SKM-1 treated with dmso at 0.1 percent for 144 hours (cell line): ENCODE data around the gene CBX5.
"Not testable (repeated sequence)": the region's sequence is repeated elsewhere in the genome, so short reads cannot be mapped to it uniquely, and the experiment has no call there.

Experiments used
- DNase-seq: peaks from one replicate; lab custom pipeline; 2025; ENCODE audit not compliant: unreplicated experiment; lab: John Stamatoyannopoulos, UW

Gene CBX5

DNA sequence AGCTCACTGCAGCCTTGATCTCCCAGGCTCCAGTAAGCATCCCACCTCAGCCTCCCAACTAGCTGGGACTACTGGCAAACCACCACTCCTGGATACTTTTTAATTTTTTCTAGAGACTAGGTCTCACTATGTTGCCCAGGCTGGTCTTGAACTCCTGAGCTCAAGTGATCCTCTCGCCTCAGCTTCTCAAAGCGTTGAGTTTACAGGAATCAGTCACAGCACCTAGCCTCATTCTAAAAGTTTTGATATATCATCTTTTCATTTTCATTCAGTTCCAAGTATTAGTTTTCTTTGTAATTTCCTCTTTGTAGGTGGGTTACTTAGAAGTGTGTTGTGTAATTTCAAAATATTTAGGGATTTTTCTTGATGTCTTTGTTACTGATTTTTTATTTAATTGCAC is 9.6 kb downstream of the CBX5 start:
- DNase-seq = no peak

DNA sequence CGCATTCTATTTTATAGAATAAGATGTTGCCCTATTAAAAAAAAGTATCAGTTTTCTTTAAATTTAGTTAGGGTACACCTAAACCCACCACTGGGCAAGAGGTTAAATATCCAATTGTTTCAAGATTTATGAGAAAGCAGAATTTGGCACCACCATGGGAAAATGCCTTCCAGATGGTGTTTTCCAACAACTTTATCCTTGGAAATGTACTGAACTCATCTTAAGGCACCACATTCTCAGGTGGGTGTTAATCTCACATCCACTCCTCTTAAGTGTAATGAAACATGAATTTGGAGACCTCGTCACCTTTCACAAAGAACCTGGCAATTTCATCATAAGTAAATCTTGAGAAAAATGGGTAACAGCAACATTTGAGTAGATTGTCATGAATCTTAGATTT is 13.1 kb downstream of the CBX5 start:
- no peak for DNase-seq

DNA sequence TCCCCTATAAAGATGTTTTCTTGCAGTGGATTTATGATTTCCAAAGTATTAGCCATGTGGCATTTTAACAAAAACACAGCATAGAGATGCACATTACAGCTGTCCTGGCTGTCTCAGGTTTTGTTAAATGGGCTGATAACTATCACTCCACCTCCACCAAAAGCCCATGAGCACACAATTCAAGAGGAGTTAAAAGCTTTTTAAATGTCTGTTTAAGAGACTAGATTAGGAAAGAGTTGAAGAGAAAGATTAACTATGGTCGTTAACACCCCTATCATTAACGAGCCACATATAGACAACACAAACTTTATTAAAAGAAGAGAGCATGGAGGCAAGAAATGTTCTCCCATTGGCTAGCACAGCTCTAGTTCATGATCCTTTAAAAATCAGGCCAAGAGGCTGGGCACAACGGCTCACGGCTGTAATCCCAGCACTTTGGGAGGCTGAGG is 14.5 kb downstream of the CBX5 start:
- no peak for DNase-seq

DNA sequence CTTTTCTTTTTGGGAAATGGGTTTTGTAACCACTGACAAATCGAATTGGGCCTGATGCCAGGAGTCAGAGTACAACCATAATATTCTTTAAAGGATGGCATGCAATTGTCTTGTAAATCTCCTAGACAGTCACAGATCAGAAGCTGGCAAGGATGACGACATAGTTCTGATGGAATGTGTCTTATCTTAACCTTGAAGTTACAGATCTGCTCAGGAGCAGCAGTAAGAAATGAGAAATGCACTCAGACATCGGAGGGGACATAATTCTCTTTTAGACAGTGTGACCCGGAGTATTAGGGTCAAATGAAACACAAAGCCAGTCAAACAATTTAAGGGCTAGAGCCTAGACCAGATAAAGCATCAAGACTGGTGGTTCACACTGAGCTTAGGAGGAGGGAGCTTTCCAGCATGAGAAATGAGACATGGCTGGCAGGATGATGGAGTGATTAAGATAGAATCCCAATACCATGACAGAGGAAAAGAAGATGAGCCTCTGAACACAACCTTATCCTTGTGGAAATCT is 17.5 kb downstream of the CBX5 start:
- no peak for DNase-seq

DNA sequence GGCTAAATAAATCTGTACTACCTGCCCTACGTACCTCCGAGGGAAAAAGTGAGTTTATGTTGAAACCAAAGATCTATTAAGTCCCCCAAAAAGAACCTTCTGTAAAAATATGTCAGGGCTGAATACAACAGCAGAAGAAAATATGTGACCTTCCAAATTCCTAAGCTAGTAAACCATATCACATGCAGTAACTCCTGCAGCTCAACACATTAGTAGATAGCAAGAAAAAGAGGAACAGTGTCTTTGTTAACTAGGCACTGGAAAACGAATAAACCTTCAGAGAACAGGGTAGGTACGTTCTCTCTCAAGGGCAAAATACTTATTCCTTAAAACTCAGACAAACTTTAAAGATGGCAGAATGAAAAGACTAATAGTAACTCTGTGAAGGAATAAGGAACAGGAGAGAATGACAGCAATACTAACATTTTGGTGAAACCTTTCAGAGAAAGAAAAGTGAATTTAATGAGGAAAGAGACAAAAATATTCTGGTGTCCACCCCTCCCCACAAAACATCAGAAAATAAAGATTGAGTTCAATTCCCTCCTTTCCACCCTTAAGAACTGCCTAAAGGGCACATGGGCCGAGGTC is 18.0 kb downstream of the CBX5 start:
- DNase-seq = no peak

DNA sequence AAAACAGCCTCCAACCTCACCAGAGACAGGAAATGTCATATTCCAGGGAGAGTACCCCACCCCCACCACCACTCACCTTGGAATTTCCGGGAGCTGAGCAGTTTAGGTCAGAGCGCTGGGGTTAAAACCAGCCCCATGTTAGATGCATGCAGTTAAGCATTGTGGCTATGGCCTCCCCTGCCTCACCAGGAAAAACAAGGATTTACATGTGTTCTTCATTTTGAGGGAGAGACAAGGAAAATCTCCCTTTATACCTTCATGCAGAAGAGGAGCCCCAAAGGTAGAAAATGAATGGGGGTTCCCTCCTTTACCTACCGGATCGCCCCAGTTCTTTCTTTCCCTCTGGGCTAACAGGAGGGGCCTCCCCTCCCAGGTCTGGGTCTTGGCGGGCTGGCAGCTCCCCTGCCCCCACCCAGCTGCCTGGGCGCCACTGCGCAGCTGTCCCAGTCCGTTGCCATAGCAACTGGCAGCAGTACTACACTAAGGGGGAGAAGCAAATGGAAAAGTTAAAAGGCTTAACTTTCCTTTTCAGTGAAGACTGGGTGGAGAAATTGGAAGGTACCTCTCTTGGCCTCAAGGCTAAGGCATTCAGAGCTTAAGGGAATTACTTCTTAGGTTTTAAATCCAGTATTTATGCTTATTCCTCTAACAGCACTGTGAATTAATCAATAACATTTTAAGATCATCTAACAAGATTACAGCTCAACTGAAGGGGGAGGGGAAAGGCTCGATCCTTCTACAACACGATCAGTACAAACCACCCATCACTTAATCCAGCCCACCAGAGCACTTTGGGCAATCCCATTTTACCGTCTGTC is 20.5 kb downstream of the CBX5 start:
- DNase-seq = no peak

DNA sequence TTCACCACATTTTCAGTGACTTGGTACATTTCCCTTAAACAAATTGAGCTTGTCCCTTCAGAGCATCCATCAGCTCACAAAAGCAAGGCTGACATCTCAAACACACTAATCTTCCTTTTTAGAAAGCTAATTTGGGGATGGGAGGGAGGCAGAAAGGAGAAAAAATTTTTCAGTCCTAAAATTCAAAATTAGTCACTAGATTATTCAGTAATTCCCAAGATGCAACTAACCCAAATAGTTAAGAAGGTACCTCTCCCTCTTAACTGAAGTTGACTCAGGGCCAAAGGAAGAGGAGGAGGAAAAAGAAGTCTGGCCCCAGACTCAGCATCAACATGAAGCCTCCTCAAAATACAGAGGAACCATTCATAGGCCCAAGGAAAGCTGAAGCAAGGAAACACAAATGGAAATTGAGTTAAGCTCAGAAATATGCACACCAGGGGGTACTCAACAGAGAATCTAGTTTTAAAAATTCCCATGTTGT is 21.7 kb downstream of the CBX5 start:
- DNase-seq = no peak

DNA sequence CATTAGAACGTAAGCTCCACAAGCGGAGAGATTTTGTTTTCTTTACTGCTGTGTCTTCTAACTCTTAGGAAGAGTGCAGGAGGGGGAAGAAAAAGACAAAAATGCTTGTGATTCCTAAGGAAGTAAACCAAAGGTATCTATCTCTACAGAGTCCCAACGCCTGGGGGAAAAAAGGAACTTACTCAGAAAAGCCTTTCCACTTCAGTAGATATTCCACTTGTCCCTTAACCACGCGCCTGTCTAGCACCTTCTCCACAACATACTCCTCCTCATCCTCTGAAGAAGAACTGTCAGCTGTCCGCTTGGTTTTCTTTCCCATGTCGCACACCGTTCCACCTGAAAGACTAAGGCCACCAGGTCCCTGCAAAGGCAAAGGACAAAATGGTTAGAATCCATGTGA is 22.6 kb downstream of the CBX5 start:
- no peak for DNase-seq

DNA sequence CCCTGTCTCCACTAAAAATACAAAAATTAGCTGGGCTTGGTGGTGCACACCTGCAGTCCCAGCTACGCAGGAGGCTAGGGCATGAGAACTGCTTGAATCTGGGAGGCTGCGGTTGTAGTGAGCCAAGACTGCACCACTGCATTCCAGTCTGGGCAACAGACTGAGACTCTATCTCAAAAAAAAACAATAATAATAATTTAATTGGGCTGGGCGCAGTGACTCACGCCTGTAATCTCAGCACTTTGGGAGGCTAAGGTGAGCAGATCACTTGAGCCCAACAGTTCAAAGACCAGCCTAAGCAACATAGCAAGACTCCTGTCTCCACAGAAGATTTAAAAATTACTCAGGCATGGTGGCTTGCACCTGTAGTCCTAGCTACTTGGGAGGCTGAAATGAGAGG is 26.7 kb downstream of the CBX5 start:
- no peak for DNase-seq

DNA sequence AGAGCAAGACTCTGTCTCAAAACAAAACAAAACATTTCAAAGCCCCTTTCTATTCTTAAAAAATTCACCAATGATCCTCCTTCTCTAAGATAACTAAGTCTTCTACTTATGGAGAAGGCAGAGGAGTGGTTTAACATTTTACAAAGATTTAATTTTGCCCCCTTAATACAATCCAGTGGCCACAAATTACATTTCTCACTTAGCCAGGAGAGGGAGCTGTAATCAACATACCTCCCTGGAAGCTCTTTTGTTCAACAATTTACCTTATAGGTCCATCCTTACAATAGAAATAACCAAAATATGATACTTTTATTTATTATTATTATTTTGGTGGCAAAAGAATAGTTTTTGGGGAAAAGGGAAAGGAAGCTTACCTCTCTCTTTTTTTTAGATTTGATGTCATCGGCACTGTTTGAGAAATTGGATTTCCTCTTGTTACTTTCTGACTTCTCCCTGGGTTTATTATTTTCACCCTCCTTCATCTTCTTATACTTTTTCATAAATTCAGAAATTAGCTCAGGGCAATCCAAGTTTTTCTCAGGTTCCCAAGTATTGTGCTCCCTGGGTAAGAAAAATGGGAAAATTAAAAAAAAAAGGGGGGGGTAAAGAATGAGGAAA is 28.1 kb downstream of the CBX5 start:
- DNase-seq = peak; percentile 2

DNA sequence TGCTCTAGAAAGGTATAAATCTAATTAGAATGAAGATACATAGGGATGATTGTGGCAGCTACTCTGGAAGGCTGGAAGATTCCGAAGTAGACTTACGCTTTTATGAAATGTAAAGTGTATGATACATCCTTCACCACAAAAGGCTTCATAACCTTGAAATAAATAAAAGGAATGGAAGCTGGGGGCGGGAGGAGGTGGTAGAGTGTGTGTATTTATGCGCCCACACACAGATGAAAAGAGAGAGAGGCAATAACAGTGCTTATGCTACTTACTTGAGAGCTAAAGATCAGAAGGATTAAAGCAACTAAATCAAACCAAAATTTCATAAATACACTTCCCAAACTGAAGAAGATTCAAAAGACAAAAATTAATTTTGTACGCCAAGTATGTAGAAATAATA is 30.4 kb downstream of the CBX5 start:
- no peak for DNase-seq

DNA sequence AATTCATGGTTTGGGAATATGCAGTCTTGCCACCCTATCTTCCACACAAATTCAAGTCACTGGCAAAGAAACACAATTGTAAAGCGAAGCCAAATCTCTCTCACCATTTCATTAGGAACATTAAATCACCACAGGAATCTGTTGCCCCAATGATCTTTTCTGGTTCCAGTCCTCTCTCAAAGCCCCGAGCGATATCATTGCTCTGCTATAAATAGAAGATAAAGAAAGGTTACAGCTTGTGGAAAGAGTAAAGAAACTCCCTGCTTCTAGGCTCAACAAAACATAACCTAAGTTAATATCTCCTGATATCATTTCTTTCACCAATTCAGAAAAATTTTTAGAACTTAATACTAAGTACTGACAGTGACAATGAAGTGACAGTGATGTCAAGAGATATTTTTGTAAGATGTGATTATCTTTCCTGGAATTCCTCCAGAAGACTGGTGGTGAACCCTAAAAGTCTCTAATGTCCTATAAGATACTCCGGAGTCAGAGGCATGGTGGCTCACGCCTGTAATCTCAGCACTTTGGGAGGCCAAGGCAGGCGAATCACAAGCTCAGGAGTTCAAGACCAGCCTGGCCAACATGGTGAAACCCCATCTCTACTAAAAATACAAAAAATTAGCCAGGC is 33.8 kb downstream of the CBX5 start:
- DNase-seq = no peak

DNA sequence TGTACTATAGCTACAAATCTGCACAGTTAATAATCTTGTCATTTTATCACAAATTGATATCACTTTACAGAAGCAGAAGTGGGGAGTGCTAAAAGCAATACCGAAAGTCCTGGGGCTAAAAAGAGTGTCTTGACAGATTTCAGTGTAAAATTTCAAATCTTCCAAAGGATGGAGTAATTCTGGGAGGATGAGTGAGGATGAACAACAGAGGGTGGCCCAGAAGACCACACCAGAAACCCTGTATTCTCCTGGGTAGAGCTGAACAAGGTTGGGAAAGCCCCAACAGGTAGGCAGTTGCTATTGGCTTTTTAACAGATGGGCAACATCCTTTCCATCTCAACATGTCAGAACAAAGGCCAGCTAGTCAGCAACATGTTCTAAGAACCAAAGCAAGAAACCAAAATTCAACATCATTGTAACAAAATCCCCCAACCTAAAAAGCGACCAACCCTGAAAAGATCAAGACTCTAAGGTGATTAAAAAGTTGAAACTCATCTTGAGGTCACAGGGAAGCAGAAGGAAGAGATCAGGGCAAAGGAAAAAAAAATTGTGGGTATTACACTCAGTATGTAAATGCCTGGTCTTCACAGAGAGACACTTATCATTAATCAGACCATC is 38.8 kb downstream of the CBX5 start:
- DNase-seq = no peak

DNA sequence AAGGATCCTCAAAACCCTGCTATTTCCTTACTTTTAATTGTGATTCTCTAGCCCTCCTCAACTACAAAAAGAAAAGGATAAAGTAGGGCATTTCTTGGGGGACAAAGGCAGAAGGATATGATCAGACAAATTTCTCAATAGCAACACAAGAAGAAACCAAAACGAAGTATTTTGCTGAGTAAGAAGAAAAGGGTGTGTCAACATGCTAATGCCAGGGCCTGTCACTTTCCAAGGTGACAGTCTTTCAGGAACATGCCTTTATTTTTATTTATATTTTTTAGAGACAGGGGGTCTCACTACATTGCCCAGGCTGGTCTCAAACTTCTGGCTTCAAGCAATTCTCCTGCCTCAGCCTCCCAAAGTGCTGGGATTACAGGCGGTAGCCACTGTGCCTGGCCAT is 39.8 kb downstream of the CBX5 start:
- no peak for DNase-seq

DNA sequence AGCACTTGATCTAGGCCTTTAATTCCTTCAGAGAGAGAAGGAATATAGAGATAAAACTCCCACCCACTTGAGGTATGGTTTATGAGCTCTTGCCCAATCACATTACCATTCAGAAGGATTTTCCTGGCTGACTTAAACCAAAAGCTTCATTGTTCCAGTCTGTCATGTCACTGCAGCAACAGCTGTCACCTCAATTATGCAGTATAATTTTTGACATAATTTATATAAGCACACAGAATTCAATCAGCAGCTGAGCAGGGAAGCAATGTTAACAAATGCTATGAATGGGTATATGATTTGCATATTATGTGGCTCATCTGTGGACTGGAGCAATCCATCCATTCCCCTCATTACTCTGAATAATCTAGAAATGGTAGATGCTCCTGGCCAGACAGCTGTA is 40.3 kb downstream of the CBX5 start:
- no peak for DNase-seq

DNA sequence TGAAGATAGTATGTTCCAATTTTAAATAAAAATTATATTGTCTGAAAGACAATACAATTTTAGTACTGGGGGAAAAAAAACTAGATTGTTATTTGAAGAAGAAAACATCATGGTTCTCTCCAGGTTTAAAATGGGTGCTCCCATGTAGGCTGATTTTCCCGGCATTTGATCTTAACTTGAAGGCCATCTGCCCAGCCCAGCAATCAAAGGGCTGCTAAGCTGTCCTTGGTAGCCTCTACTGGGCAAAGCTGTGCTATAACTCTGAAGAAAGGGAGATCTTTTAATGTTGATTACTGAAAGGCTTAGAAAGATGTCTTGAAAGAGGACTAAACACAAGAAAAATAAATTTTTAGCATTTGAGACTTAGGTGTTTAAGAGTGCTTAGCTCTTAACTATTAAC is 41.4 kb downstream of the CBX5 start:
- no peak for DNase-seq

DNA sequence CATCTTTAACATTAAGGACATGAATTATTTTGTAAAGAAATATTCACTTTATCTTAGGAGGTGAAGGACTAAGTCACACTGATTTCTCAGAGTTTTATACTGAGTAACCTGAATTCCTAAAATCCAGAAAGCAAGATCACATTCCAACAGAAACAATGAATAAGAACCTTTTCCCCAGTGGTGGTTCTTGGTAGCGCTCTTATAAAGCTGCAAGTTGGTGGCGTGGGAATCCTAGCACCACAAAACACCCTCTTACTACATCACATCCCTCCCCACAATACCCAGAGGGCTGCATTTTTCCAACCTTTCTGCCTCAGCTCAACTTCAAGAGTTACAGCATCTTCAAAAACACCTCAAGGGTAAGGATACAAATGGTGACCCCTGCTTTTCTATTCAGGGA is 47.1 kb downstream of the CBX5 start:
- DNase-seq = no peak

DNA sequence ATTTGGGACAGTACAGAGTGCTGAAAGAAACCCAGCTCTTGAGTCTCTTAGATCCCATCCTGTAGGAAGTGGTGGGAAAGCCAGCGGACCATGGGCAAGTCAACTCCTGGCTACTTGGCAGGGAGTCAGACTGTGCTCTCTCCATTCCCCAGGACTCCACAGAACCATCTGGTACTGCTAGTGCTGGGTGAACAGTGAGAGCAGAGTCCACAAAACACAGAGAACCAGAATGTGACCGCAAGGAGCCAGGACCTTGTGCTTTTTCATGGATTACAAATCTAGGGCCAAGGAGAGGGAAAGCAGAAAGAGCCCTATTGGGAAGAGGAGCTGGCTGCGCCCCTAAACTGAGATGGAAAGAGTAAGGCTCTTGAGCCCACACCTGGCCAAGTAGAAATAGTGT is 48.7 kb downstream of the CBX5 start:
- DNase-seq = not testable (repeated sequence)

DNA sequence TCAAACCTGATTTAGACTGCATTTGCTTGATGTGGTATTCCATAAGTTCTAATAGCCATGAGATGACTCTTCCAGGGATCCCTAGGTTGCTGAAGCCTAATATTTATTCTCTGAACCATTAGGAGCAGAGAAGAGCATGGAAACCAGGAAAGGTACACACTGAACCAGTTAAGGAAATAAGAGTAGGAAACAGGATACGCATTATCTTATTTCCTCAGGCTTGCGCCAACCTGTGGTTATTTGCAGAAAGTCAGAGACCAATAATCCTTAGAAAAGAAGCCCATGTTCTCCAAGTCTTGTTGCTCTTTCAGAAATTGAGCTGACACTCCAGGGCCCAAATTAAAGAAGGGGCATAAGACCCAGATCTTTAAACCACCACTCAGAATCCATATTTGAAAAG is 49.4 kb downstream of the CBX5 start:
- no peak for DNase-seq

DNA sequence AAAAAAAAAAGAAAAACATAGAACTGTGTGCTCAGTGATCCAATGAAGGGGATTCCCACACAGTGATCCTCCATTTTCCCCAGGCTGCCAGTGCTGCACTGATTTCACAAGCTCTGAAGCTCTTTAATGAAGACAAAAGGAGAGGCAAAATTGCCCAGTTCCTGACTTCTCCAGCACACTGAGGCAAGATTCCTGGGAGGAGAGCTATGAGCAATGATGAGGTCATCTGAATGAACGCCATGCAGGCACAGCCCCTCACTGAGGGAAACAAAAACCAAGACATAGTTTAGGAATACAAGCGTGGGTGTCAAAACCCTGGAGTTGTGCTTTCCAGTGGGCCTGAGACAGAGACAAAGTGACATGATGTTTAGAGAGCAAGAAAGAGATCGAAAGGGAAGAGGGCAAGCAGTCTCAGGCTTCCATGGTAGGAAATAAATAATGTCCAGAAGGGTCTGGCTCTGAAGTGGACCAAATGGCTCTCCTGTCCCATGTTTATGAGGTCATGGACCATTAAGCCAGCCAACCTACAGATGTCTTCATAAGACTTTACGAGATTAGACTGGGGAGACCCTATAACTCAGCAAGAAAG is 50.2 kb downstream of the CBX5 start:
- DNase-seq = no peak

DNA sequence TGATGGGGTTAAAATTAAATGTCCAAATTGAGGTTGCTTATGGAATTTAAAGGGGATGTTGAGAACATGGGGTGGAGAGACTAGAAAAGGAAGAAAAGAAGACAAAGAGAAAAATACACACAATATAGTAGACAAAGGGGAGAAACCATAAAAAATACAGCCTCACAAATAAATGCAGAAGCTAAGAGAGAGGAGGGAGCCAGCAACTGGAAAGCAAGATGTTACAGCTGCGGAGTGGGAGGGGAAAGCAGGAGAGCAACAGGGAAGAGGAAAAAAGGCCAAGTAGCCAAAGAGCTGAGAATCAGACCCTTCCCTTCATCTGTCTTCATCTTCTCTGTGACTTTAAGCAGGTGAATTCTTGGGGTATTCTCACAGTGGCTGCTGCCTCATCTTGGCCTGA is 51.5 kb downstream of the CBX5 start:
- no peak for DNase-seq
